HFFc6 (cell line): ENCODE results near the gene NCAPG2. TPM values are rescaled to one million over a fixed set of nuclear protein-coding genes. Genes with fewer than 3 reads are reported as not detected.

Source experiments
- DNase-seq: peaks from one replicate; pipeline ENCODE4 v3.0.0-alpha.2; 2018
- H3K27ac Mint-ChIP-seq: 2 replicates; pipeline ENCODE4 v1.8.0; 2020; ENCODE audit warnings: mild to moderate bottlenecking, mixed read lengths
- H3K27me3 Mint-ChIP-seq: 2 replicates; pipeline ENCODE4 v1.8.0; 2021; ENCODE audit warnings: mild to moderate bottlenecking, moderate library complexity, mixed read lengths; ENCODE audit not compliant: insufficient read depth
- H3K36me3 Mint-ChIP-seq: 2 replicates; pipeline ENCODE4 v1.8.0; 2021; ENCODE audit warnings: low read depth, mixed read lengths
- H3K4me1 Mint-ChIP-seq: 2 replicates; pipeline ENCODE4 v1.8.0; 2020; ENCODE audit warnings: low read depth, mixed read lengths
- H3K4me3 Mint-ChIP-seq: 2 replicates; pipeline ENCODE4 v1.8.0; 2020; ENCODE audit warnings: mild to moderate bottlenecking, moderate library complexity, mixed read lengths
- H3K9me3 Mint-ChIP-seq: 2 replicates; pipeline ENCODE4 v1.8.0; 2020; ENCODE audit warnings: mild to moderate bottlenecking, mixed read lengths
- CTCF ChIP-seq: fragments of 200-600 bp; sonication (generic); IDR thresholded peaks from 2 replicates; pipeline ENCODE4 v1.5.0; 2021; ENCODE audit warnings: antibody characterized with exemption, mild to moderate bottlenecking
- microRNA-seq: library from miRNA; unstranded; fragments of <30 nt; microRNA quantifications from one replicate; pipeline ENCODE4, GENCODE V29; 2019
- total RNA-seq, 6 experiments: library from RNA; stranded (reverse); fragmentation: NEBNext Ultra II Directional; extraction: Animal tissue kit (Norgen Biotek cat#: 25700); gene quantifications; 2 replicates in 1 of 6; 3 replicates in 5 of 6; pipeline ENCODE4 v1.2.3, GENCODE V29; 2021

Gene NCAPG2
- total RNA-seq, 6 experiments from 2014 or later, result 27.1 to 60.3 (median 54.8) TPM

GRCh38 chr7:158584407-158584806 is 120.2 kb downstream of the NCAPG2 start:
- TF ChIP-seq CTCF, result no peak
- DNase-seq, result no peak
- Mint-ChIP-seq H3K9me3 (peaks cover 12% of the 10 kb centered on the region; the same call in 1 of the 2 replicates), H3K36me3 (no peaks in the 10 kb centered on the region), H3K27ac (no peak overlapping the region), H3K4me1 (no peaks in the 10 kb centered on the region), H3K4me3 (no peak overlapping the region), H3K27me3 (peaks cover 19% of the 10 kb centered on the region)

GRCh38 chr7:158583810-158584209 is 120.8 kb downstream of the NCAPG2 start:
- Mint-ChIP-seq H3K4me3 (no peak overlapping the region), H3K4me1 (no peaks in the 10 kb centered on the region), H3K27ac (no peak overlapping the region), H3K27me3 (peaks cover 19% of the 10 kb centered on the region), H3K36me3 (no peaks in the 10 kb centered on the region), H3K9me3 (peaks cover 16% of the 10 kb centered on the region)
- TF ChIP-seq CTCF, result no peak
- DNase-seq, result no peak

GRCh38 chr7:158583143-158583542 is 121.5 kb downstream of the NCAPG2 start:
- no peak overlapping the region for H3K4me3 Mint-ChIP-seq
- H3K9me3 Mint-ChIP-seq, result peaks cover 16% of the 10 kb centered on the region
- no peak for DNase-seq
- H3K27ac Mint-ChIP-seq, result no peak overlapping the region
- TF ChIP-seq CTCF, result no peak
- H3K27me3 Mint-ChIP-seq, result peaks cover 19% of the 10 kb centered on the region
- no peaks in the 10 kb centered on the region for H3K4me1 Mint-ChIP-seq
- no peaks in the 10 kb centered on the region for H3K36me3 Mint-ChIP-seq

GRCh38 chr7:158582089-158582456 is 122.5 kb downstream of the NCAPG2 start:
- DNase-seq, result no peak
- H3K27me3 Mint-ChIP-seq, result peaks cover 19% of the 10 kb centered on the region
- H3K36me3 Mint-ChIP-seq, result no peaks in the 10 kb centered on the region
- H3K27ac Mint-ChIP-seq, result no peak overlapping the region
- H3K9me3 Mint-ChIP-seq, result peaks cover 16% of the 10 kb centered on the region
- TF ChIP-seq CTCF, result no peak
- no peaks in the 10 kb centered on the region for H3K4me1 Mint-ChIP-seq
- no peak overlapping the region for H3K4me3 Mint-ChIP-seq

GRCh38 chr7:158581440-158582088 is 123.0 kb downstream of the NCAPG2 start:
- Mint-ChIP-seq H3K9me3 (peaks cover 16% of the 10 kb centered on the region), H3K36me3 (no peaks in the 10 kb centered on the region), H3K27me3 (peaks cover 19% of the 10 kb centered on the region), H3K4me3 (no peak overlapping the region), H3K4me1 (no peaks in the 10 kb centered on the region), H3K27ac (no peak overlapping the region)
- no peak for TF ChIP-seq CTCF
- DNase-seq, result no peak

Small RNA genes within 50 kb of the gene (microRNA-seq; reads per million reads assigned to microRNA genes)
- gene MIR5707, result not detected

Other genes with a start within 250 kb of the NCAPG2 start
- under 1 TPM; 0.05 to 0.27 (median 0.23) TPM for gene PTPRN2, start 117.0 kb downstream of the NCAPG2 start, total RNA-seq
- 10 to 100 TPM; 46.1 to 57.8 (median 52.5) TPM for gene ESYT2, start 124.7 kb upstream of the NCAPG2 start, total RNA-seq
- gene DYNC2I1, start 151.8 kb upstream of the NCAPG2 start, total RNA-seq, result 1 to 10 TPM; 6.5 to 9.0 (median 7.7) TPM